Stimulated activated CD4-positive, alpha-beta T cell treated with anti-CD3 and anti-CD28 coated beads, Interleukin-1b, Interleukin-23, amount 100 ng/mL, for 48 hours (primary cell): Measurements from ENCODE around the gene CRYGB.
"Not testable (repeated sequence)": the region's sequence is repeated elsewhere in the genome, so short reads cannot be mapped to it uniquely, and the experiment has no call there.

Experiments used
- DNase-seq: peaks from one replicate; pipeline ENCODE4 v3.0.0-alpha.2; 2020

CRYGB gene

DNA sequence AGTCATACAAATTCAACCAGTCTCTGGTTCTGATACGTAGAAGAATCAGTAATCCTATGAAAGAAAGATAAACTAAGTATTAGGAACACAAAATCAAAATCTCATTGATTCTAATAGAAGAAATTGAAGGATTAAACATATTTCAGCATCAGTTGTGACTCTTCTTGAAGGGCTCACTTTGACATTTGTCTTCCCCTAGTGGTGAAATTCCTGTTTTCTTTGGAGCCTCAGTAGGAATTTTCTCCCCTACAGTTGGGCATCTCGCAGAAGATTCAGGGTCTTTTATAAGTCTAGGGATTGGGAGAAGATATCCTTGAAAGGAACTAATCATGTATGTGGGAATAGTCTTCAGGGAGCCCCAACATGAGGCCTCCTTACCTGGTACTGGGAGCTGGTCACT, 2.8 kb upstream of the CRYGB start:
- DNase-seq = no peak

- DNase-seq = no peak
Observed at GRCh38 chr2:208147759-208148158, 1.8 kb upstream of the CRYGB start.

DNA sequence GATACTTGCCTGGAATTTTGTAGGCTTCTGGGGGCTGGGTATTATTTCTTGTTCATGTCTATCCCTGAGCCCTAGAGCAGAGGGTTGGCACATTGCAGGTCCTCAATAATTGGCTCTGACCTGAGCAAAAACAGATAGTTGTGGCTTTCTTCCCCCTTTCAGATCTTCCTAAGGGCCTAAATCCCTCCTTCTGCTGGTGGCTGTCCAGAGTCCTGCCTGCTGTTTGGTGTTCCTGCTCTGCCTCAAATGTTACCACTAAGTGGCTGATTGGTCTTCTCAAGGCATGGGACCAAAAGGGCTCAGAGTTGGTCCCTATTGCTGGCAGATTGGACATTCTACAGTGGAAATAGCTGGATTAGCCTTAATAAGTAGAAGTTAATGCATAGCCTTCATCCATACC, 1.1 kb upstream of the CRYGB start:
- DNase-seq = no peak

- no peak for DNase-seq
Observed at GRCh38 chr2:208142925-208143799, 2.8 kb downstream of the CRYGB start.

- DNase-seq = no peak
Observed at GRCh38 chr2:208142240-208142924, 3.6 kb downstream of the CRYGB start.

DNA sequence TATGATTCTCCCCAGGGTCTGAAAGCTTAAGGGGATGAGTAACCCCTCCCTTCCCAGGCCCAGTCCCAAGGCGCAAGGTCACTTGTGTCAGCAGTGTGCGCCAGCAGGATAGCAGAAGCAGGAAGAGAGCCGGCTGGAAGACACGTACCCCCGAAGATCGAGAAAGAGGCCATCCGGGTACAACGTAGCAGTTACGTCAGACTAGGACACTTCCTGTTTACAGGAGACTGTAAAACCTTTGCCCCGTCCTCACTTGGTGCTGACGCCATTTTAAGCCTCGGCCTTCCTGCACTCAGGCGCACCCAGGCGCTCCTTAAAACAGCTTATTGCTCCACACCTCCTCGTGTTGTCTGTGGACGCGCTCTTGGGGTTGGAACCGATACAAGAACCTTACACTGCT, 6.5 kb downstream of the CRYGB start:
- DNase-seq = no peak

- not testable (repeated sequence) for DNase-seq
Observed at GRCh38 chr2:208138334-208138733, 7.6 kb downstream of the CRYGB start.

DNA sequence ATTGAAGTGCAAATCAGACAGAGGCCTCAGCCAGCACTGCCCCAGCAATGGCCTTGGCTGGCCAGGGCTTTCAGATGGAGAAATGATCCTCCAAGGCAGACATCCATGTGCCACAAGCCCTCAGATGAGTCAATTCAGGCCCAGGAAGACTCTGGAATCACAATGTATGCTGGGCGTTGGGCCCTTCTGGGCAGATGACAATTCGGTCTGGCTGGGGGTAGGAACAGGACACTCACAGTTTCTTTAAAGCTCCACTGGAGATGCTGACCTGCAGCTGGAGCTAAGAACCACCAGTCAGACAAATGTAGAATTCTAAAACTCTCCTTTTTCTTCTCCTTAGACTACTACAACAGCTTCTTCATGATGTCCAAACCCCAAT, 9.3 kb downstream of the CRYGB start:
- no peak for DNase-seq

GRCh38 chr2:208135794-208136715, 9.9 kb downstream of the CRYGB start:
- DNase-seq = no peak

DNA sequence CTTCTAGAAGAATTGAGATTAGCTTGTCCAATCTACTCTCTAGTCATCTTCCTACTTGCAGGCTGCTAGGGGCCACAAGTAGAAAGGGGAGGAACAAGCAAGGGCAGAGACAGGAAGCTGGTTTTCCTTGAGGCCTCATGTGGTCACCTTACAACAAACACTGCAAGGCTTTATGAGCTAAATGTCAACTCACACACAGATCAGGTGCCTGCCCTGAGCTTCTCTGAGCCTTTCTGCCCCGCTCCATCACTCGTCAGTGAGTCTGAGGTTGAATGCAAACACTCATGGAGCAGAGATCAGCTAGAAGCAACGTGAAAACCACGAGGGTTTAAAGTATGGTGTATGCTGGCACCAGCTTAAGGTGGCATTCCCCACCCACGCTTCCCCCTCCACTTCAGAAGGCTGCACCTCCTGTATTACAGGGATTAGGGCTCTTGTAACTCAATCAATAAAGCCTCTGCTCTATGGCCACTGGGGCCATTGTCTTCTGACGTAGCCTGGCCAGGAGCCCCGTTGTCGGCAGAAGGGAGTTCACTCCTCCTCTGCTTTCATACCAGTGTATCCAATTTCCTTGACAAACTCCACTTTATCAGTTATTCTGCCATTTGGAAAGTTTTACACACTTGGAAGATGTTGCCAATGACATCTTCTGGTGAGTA, 10.9 kb downstream of the CRYGB start:
- DNase-seq = no peak

- DNase-seq = no peak
Observed at GRCh38 chr2:208130712-208131110, 15.2 kb downstream of the CRYGB start.

GRCh38 chr2:208129744-208130711, 15.9 kb downstream of the CRYGB start, which contains the start of gene CRYGC:
Gene CRYGC, minus strand, starts transcription at chr2:208129828. Its CDS starts 36 bp downstream, at chr2:208129792.
- no peak for DNase-seq

GRCh38 chr2:208128136-208128535, 17.8 kb downstream of the CRYGB start:
- no peak for DNase-seq

GRCh38 chr2:208127090-208127489, 18.9 kb downstream of the CRYGB start:
- no peak for DNase-seq

- no peak for DNase-seq
Observed at GRCh38 chr2:208125251-208125650, 20.7 kb downstream of the CRYGB start.

- DNase-seq = not testable (repeated sequence)
Observed at GRCh38 chr2:208124013-208124715, 21.8 kb downstream of the CRYGB start, which contains the start of gene CRYGD. Gene CRYGD, minus strand, starts transcription at chr2:208124524. Its CDS starts 51 bp downstream, at chr2:208124473.

GRCh38 chr2:208122248-208122647, 23.7 kb downstream of the CRYGB start:
- DNase-seq = no peak

- DNase-seq = no peak
Observed at GRCh38 chr2:208118918-208119317, 27.0 kb downstream of the CRYGB start.

DNA sequence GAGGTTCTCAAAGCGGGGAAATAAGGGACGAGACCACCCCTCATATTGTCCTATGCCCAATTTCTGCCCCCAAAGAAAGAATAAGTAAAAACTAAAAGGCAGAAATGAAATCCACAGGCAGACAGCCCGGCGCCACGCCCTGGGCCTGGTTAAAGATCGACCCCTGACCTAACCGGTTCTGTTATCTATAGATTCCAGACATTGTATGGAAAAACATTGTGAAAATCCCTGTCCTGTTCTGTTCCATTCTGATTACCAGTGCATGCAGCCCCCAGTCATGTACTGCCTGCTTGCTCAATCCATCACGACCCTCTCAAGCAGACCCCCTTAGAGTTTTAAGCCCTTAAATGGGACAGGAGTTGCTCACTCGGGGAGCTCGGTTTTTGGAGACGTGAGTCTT, 28.6 kb downstream of the CRYGB start:
- not testable (repeated sequence) for DNase-seq

GRCh38 chr2:208112969-208113368, 33.0 kb downstream of the CRYGB start:
- DNase-seq = no peak
